Neural cell (in vitro differentiated cells): Measurements from ENCODE around the gene SERINC5.
"Not testable (repeated sequence)": the region's sequence is repeated elsewhere in the genome, so short reads cannot be mapped to it uniquely, and the experiment has no call there.

Experiments
- EP300 ChIP-seq: fragments of 450-650 bp; conservative IDR thresholded peaks from 2 replicates; pipeline ENCODE4 v1.6.1; 2014; ENCODE audit warnings: antibody characterized with exemption, mild to moderate bottlenecking, moderate library complexity; ENCODE audit not compliant: poor library complexity, severe bottlenecking
- EZH2 ChIP-seq: fragments of 200-600, 300-800 bp; shearing (Covaris generic), sonication (generic); IDR thresholded peaks from 2 replicates; pipeline ENCODE4 v1.6.1; 2014; ENCODE audit warnings: antibody characterized with exemption, low read length, borderline replicate concordance, mild to moderate bottlenecking; ENCODE audit not compliant: insufficient read depth, poor library complexity, severe bottlenecking
- RAD21 ChIP-seq: fragments of 450-650 bp; conservative IDR thresholded peaks from 2 replicates; pipeline ENCODE4 v1.6.1; 2014; ENCODE audit warnings: antibody characterized with exemption, mild to moderate bottlenecking, moderate library complexity
- SMC3 ChIP-seq: fragments of 450-650 bp; conservative IDR thresholded peaks from 2 replicates; pipeline ENCODE4 v1.6.1; 2014; ENCODE audit warnings: antibody characterized with exemption, mild to moderate bottlenecking, moderate library complexity; ENCODE audit not compliant: poor library complexity
- TAF1 ChIP-seq: IDR thresholded peaks from 2 replicates; pipeline ENCODE4 v1.6.1; 2012; ENCODE audit warnings: low read depth
- TF ChIP-seq, protein P1 (sequence below): fragments of 450-650 bp; IDR thresholded peaks from 2 replicates; pipeline ENCODE4 v1.5.1; 2014; ENCODE audit warnings: antibody characterized with exemption, mild to moderate bottlenecking, moderate library complexity; ENCODE audit not compliant: poor library complexity, severe bottlenecking
- TF ChIP-seq, protein P2 (sequence below): IDR thresholded peaks from 2 replicates; pipeline ENCODE4 v1.6.1; 2012; ENCODE audit warnings: borderline replicate concordance

DNA sequence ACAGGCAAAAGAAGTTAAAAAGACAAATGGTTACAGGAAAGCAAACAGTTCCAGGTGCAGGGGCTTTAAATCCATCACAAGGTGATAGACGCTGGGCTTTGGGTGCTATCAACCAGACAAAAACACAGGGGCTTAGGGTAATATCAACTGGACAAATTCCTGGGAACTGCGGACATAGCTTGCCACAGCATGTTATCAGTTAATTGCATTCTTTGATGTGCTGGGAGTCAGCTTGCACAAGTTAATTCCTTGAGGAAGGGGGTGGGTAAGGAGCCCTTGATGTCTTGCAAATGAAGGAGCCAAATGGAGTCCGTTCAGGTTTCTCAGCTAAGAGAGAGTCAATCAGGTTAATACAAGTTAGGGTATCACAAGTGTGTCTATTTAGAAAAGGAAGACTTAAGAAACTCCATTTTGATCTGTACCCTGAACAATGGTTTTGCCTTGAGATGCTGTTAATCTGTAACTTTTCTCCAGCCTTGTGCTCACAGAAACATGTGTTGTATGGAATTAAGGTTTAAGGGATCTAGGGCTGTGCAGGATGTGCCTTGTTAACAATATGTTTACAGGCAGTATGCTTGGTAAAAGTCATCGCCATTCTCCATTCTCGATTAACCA, 144.4 kb downstream of the SERINC5 start:
- TF ChIP-seq TAF1, EZH2, RAD21, EP300, SMC3: not testable (repeated sequence)
- TF ChIP-seq, protein P1, sequence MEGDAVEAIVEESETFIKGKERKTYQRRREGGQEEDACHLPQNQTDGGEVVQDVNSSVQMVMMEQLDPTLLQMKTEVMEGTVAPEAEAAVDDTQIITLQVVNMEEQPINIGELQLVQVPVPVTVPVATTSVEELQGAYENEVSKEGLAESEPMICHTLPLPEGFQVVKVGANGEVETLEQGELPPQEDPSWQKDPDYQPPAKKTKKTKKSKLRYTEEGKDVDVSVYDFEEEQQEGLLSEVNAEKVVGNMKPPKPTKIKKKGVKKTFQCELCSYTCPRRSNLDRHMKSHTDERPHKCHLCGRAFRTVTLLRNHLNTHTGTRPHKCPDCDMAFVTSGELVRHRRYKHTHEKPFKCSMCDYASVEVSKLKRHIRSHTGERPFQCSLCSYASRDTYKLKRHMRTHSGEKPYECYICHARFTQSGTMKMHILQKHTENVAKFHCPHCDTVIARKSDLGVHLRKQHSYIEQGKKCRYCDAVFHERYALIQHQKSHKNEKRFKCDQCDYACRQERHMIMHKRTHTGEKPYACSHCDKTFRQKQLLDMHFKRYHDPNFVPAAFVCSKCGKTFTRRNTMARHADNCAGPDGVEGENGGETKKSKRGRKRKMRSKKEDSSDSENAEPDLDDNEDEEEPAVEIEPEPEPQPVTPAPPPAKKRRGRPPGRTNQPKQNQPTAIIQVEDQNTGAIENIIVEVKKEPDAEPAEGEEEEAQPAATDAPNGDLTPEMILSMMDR = not testable (repeated sequence)
- TF ChIP-seq, protein P2, sequence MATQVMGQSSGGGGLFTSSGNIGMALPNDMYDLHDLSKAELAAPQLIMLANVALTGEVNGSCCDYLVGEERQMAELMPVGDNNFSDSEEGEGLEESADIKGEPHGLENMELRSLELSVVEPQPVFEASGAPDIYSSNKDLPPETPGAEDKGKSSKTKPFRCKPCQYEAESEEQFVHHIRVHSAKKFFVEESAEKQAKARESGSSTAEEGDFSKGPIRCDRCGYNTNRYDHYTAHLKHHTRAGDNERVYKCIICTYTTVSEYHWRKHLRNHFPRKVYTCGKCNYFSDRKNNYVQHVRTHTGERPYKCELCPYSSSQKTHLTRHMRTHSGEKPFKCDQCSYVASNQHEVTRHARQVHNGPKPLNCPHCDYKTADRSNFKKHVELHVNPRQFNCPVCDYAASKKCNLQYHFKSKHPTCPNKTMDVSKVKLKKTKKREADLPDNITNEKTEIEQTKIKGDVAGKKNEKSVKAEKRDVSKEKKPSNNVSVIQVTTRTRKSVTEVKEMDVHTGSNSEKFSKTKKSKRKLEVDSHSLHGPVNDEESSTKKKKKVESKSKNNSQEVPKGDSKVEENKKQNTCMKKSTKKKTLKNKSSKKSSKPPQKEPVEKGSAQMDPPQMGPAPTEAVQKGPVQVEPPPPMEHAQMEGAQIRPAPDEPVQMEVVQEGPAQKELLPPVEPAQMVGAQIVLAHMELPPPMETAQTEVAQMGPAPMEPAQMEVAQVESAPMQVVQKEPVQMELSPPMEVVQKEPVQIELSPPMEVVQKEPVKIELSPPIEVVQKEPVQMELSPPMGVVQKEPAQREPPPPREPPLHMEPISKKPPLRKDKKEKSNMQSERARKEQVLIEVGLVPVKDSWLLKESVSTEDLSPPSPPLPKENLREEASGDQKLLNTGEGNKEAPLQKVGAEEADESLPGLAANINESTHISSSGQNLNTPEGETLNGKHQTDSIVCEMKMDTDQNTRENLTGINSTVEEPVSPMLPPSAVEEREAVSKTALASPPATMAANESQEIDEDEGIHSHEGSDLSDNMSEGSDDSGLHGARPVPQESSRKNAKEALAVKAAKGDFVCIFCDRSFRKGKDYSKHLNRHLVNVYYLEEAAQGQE = not testable (repeated sequence)
